AG08396 (cell line): ENCODE results near the gene MRPL12.
A peak's percentile ranks its signal among the peaks of the same experiment; 100 is the strongest.
"Not testable (repeated sequence)": the region's sequence is repeated elsewhere in the genome, so short reads cannot be mapped to it uniquely, and the experiment has no call there.

Experiments used
- DNase-seq: peaks from one replicate; pipeline ENCODE4 v3.0.0; 2012; ENCODE audit warnings: low spot score, mixed read lengths

The MRPL12 gene

GRCh38 chr17:81716674-81716996 lies 13.5 kb downstream of the MRPL12 start:
- no peak for DNase-seq

- no peak for DNase-seq
Observed at GRCh38 chr17:81717049-81717765, 14.0 kb downstream of the MRPL12 start.

- DNase-seq: no peak
Observed at GRCh38 chr17:81717766-81718089, 14.6 kb downstream of the MRPL12 start.

- no peak for DNase-seq
Observed at GRCh38 chr17:81719410-81720266, 16.5 kb downstream of the MRPL12 start.

GRCh38 chr17:81720267-81721071 lies 17.3 kb downstream of the MRPL12 start:
- DNase-seq: no peak

GRCh38 chr17:81722184-81723120 lies 19.3 kb downstream of the MRPL12 start:
- no peak for DNase-seq

GRCh38 chr17:81723651-81724209 lies 20.6 kb downstream of the MRPL12 start:
- DNase-seq: no peak

- DNase-seq: no peak
Observed at GRCh38 chr17:81725439-81725838, 22.3 kb downstream of the MRPL12 start.

- DNase-seq: no peak
Observed at GRCh38 chr17:81726004-81726403, 22.8 kb downstream of the MRPL12 start.

GRCh38 chr17:81727324-81728031 lies 24.3 kb downstream of the MRPL12 start:
- DNase-seq: no peak

- peak; percentile 97 for DNase-seq
Observed at GRCh38 chr17:81733507-81734404, 30.6 kb downstream of the MRPL12 start.

GRCh38 chr17:81734405-81735263 lies 31.5 kb downstream of the MRPL12 start:
- DNase-seq: no peak

- DNase-seq: peak; percentile 71
Observed at GRCh38 chr17:81735264-81736102, 32.3 kb downstream of the MRPL12 start.

GRCh38 chr17:81737947-81738800 lies 35.0 kb downstream of the MRPL12 start:
- no peak for DNase-seq

- no peak for DNase-seq
Observed at GRCh38 chr17:81738801-81739393, 35.7 kb downstream of the MRPL12 start.

- not testable (repeated sequence) for DNase-seq
Observed at GRCh38 chr17:81739593-81739992, 36.4 kb downstream of the MRPL12 start.
